Stimulated activated CD4-positive, alpha-beta T cell treated with anti-CD3 and anti-CD28 coated beads, Interleukin-12 subunit alpha, Interleukin-12 subunit beta, amount 100 ng/mL, for 4 hours (primary cell): ENCODE data around the gene LTBP3.

ENCODE experiments used
- DNase-seq: peaks from one replicate; pipeline ENCODE4 v3.0.0-alpha.2; 2020

LTBP3 gene

GRCh38 chr11:65585396-65586246, 27.5 kb upstream of the LTBP3 start:
- no peak for DNase-seq

- DNase-seq = no peak
Measured at GRCh38 chr11:65584723-65585171, 26.6 kb upstream of the LTBP3 start.

GRCh38 chr11:65584106-65584505, 25.9 kb upstream of the LTBP3 start:
- DNase-seq = no peak

- DNase-seq = no peak
Measured at GRCh38 chr11:65583589-65583988, 25.4 kb upstream of the LTBP3 start.

GRCh38 chr11:65581928-65582327, 23.8 kb upstream of the LTBP3 start:
- DNase-seq = no peak

- DNase-seq = no peak
Measured at GRCh38 chr11:65580756-65581155, 22.6 kb upstream of the LTBP3 start.

GRCh38 chr11:65580031-65580692, 22.0 kb upstream of the LTBP3 start:
- no peak for DNase-seq

DNA sequence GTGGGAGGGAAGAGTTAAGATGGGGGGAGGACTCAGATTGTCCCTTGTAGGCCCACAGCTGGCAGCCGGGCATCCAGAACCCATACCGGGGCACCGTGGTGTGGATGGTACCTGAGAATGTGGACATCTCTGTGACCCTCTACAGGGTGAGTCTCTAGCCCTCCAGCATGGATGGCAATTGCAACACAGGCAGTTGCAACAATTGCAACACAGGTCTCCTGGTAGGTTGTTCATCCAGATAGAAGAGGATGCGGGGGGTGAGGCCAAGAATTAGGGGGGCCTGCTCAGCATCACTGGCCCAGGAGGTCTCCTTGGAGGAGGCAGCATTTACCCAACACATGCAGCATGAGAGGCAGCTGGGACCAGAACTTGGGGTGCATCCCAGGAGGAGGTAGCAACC, 21.1 kb upstream of the LTBP3 start:
- no peak for DNase-seq

DNA sequence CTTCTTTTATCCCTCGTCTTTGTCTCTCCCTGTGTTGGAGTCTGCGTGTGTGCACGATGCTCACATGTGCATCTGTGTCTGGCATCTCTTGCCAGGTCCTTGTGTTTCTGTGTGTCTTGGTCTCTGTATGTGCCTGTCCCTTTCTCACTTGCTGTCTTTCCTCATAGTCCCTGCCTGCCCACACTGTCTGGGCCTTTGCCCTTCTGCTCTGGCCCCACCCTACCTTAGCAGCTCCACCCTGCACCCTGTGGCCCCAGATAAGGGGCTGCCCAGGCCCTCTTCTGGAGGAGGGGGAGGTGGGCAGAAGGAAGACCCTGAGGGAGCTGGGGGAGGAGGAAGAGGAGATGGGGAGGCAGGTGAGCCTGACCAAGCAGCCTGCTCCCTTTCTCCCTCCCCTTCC, 20.5 kb upstream of the LTBP3 start:
- no peak for DNase-seq

DNA sequence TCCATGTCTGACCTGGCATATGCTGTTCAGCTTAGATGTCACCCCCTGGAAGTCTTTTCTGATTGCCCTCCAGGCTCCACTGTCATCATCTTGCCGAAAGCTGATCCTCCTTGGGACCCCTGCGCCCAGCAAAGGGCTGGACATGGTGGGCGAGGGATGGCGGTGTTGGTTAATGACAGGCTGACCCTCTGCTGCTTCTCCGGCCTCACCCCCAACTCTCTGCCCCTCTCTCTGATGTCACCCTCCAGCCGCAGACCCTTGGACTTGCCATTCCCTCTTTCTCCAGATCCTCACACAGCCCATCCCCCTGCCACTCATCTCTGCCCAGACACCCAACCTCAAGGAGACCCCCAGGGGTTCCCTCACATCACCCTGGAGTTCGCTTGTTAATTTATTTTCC, 20.0 kb upstream of the LTBP3 start:
- DNase-seq = no peak

DNA sequence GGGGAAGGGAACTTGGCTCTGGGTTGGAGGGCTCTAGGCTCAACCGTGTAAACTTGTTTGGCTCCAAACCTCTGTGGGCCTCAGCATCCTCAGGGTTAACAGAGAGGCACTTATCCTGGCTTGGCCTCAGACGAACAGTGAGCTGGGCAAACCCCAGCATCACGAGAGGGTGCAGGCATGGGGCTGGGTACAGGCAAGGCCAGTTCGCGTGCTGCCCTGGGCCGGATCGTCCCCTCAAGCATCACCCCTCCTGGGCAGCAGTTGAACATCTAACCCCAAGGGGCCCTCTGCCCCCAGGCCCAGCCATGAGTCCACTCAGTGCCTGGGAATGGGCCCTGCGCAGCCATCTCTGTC, 19.6 kb upstream of the LTBP3 start:
- DNase-seq = no peak

GRCh38 chr11:65576867-65577755, 19.0 kb upstream of the LTBP3 start:
- no peak for DNase-seq

GRCh38 chr11:65576232-65576866, 18.2 kb upstream of the LTBP3 start:
- DNase-seq = no peak

- DNase-seq = peak; percentile 71
Measured at GRCh38 chr11:65575568-65576231, 17.5 kb upstream of the LTBP3 start, which contains the start of gene EHBP1L1. Gene EHBP1L1, plus strand, starts transcription at chr11:65576053. Its CDS starts 250 bp downstream, at chr11:65576303.

DNA sequence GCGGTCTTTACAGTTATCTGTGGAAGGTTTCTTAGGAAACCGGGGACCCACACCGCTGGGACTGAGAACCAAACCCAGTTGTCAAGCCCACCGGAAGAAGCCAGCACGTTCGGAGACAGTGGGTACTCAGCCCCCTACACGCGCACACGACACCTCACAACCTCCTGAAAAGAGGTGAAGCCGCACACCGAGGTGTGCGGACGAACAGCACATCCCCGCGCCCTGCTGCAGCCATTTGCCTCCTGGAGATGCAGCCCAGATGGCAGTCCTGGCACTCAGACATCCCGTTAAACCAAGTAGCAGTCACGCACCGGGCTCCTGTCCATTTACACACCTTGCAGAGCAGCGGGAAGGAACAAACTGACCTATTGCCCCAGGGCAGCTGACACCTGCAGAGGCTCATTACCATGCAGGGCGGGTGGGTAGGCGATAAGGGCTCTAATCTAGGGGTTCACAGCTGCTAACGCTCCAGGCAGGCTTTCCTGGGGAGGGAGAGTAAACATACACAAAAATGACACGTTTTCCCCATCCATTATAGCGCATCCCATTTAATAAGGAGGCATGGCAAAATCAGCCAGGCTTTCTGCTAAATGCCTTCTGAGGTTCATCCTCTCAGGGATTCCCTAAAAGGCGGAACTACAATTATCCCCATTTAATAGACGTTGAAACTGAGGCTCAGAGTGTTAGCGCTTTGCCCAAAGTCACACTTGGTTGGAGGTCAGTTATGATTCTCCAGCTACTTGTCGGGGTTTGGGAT, 16.8 kb upstream of the LTBP3 start:
- no peak for DNase-seq

GRCh38 chr11:65574109-65574810, 16.1 kb upstream of the LTBP3 start:
- peak; percentile 87 for DNase-seq

- DNase-seq = no peak
Measured at GRCh38 chr11:65573391-65574079, 15.4 kb upstream of the LTBP3 start.

DNA sequence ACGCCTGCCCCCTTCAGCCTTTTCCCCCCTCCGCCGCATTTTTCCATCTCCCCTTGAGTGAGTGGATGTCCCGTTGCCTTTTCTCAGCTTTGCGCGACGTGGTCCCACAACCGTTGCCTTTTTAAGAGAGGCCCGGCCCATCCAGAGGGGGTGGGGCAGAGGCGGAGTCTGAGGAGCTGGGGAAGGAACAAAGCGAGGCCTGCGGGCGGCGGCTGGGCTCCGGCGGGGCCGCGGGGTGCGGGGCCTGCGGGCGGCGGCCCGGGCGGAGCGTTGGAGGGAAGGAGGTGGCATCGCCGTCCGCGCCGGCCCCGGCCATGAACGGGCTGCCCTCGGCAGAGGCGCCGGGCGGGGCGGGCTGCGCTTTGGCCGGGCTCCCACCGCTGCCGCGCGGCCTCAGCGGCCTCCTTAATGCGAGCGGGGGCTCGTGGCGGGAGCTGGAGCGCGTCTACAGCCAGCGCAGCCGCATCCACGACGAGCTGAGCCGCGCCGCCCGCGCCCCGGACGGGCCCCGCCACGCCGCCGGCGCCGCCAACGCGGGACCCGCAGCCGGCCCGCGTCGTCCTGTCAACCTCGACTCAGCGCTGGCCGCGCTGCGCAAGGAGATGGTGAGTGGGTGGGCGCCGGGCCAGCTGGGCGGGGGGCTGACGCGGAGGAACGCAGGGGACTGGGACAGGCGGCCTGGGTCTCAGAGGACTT, 14.3 kb upstream of the LTBP3 start, which contains the start of gene FAM89B:
TSS of gene FAM89B (plus strand) at position 183 of the 696 bp plus-strand sequence. CDS start at position 315, 132 bp downstream.
- DNase-seq = peak; percentile 82

DNA sequence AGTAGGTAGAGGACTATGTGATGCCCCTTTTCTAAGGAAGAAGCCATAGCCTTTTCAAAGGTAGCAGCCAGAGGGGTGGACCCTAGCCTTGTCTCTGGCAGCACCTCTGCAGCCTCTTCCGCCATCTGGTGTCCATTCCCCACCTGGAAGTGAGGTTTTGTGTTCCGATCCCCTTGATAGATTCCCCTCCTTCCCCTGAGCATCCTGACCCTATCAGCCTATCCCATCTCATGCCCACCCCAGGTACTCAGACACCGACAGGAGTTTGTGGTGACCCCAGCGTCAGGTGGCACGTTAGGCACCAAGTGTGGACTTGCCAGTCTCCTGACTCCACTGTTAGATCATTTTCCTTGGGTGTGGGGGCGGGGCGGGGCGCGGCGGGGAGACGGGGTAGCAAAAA, 13.8 kb upstream of the LTBP3 start:
- DNase-seq = no peak
